Measurements from ENCODE around the gene DOCK4. TPM values are rescaled to one million over a fixed set of nuclear protein-coding genes. Genes with fewer than 3 reads are reported as not detected.

DOCK4 gene
- polyA plus RNA-seq, 10 donors, result 8.2 to 16.1 (median 11.7) TPM

DNA sequence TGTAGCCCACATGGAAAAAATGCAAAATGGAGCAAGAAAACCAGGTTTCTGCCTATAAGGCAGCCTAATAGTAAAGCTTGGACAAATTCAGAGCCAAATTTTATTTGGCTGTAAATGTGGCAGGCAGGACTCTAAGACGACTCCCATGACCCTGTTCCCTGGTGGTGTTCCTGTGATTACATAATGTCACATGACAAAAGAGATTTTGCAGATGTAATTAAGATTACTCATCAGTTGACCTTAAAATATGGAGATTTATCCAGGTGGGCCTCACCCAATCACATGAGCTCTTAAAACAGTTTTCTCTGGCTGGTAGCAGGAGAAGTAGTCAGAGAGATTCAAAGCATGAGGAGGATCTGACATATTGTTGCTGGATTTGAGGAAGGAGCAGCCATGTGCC, 340.8 kb downstream of the DOCK4 start:
- no peak for DNase-seq

DNA sequence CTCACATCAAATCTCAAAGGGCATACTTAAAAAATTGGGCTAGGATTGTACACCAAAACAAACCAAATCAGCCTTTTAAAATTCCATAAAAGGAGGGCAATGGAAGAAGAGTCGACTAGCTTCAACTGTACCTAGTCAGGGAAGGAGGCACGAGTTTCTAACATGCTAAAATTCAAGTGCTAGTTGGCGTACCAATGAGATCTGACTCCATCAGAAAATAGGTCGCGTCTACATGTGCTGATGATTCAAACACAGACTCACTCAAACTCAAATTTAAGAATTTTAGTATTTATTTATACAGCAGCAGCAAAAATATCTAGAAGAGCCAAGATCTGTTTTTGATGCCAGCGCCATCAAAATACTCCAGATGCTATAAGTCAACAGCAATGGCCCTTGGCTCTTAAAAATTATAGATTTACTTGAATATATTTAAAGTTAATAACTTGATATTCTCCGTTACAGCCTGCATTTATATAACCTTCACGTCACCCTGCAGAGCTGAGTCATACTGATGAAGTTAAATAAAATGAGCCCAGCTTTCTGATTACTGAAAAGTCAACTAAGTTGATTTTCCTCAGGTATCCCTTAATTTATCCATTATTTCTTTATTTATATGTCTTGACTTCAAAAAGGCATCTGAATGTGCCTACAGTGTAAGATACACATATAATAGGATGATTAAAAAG, 341.8 kb downstream of the DOCK4 start:
- no peak for DNase-seq

DNA sequence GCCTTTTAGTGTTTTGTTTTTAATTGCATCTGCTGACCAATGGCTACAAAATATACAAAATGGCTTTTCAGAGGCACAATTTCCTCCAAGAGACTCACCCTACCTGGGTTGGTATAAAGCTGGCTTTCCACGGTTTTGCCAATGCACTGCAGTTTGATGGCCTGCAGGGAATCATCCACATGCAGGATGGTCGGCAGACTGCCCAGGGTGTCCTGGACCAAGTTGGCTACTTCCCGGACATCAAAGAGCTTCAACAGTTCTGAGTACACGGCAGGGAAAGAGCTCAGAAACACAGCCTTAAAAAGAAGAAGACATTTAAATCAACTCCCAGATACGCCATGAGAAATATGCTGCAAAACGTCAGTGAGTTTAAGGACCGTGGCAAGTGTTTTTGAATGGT, 342.9 kb downstream of the DOCK4 start:
- no peak for DNase-seq

DNA sequence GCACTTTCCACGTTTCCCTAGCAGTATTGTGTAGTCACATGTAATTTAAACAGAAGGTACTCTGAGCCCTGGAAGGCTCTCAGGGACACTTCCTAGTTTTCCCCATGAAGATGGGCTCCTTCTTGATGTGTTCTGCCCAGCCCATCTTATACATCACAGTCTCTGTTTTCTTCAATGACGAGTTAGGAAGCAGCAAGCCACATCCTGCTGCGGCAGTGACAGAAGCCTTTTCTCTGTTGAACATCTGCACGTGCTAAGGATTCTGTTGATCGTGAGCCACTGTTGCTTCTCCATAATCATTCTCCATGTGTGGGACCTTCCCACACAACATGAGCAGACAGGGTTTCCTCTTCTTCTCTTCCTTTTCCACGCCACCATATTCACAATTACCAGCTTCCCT, 346.0 kb downstream of the DOCK4 start:
- DNase-seq, result no peak

DNA sequence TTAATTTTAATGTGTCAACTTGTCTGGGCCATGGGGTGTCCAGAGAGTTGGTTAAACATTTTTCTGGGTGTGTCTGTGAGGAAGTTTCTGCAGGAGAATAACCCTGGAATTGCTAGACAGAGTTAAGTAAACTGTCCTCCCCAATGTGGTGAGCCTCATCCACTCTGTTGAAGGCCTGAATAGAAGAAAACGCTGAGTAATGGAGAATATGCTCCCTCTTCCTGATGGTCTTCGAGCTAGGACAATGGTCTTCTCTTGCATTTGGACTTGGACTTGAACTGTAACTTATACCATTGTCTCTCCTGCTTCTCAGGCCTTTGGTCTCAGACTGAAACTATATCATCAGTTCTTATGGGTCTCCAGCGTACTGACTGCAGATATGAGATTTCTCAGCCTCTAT, 347.9 kb downstream of the DOCK4 start:
- DNase-seq, result no peak

DNA sequence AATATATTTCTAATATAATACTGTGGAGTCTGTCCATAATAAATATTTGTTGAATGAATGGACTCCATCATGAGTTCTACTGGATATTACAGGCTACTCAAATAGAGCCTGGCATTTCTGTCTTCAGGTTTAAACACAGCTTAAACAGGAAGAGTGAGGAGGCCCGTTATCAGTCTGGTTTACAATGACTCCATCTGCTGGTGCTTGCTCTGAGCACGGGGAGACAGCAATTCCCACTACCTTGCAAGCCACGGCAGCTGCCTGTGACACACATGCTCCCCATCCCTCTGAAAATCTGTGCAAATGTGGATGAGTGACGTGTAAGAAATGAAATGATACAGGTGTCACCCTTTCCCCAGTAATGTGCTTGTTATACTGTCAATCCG, 350.4 kb downstream of the DOCK4 start:
- peak in 1 of 3 donors; percentile 45 for DNase-seq

DNA sequence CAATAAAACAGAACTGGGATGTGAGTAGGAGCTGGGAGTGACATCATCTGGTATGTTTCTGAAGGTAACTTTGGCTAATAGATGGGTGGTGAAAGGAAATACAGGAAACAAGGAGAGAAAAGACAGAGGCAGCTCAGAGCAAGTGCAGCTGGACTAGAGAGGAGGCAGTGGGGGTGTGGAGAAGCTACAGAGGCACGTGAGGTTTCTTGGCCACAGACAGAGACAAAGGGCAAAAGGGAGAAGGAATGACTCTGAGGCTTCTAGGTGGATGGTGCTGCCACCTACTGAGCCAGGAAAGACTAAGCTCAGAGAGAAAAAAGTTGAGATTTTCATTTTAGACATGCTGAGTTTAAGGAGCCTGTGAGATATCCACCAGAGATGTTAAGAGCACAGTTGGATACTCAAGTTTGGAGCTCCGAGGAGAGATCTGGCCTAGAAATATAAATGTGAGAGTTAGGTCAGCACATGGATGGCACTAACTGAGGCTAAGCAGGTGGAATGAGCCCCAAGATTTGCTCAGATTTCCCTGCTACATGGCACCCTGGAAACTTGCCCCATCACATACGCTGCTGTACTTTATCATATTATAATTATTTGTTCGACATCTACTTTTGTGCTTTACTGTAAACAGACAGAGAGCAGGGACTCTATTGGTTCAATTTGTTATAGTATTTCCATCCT, 350.9 kb downstream of the DOCK4 start:
- DNase-seq, result peak; percentile 39 to 61 (median 41)

DNA sequence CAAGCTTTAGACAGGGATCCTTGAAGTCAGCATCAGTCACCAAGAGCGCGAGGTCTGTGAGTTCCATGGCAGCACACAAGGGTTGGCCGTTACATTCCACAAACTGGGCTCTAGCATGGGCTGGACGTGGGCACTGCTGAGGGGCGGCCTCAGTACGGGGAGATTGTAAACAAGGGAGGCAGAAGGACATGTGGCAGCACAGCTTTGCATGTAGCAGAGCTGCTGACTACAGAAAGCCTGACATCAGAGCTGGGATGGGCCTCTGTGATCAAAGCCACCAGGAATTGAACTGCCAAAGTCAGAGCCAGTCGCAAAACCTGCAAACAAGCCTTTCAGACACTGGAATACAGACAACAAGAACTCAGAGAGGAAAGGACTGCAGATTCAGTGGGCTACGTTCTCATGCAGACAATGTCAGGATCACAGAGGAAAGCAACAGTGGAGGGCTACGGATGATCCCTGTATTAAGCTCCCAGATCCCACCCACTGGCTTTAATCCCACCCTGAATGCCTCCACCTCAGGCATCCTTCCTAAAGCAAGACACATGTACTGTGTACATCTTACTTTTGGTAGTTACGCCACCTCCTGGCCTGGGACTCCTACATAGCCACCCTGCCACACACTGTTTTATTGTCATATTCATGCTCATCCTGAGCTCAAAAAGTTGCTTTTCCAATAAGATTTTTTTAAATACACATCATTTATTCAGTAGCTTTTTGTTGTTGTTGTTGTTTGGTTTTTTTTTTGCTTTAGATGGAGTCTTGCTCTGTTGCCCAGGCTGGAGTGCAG, 352.8 kb downstream of the DOCK4 start:
- DNase-seq, result peak in 1 of 3 donors; percentile 37

DNA sequence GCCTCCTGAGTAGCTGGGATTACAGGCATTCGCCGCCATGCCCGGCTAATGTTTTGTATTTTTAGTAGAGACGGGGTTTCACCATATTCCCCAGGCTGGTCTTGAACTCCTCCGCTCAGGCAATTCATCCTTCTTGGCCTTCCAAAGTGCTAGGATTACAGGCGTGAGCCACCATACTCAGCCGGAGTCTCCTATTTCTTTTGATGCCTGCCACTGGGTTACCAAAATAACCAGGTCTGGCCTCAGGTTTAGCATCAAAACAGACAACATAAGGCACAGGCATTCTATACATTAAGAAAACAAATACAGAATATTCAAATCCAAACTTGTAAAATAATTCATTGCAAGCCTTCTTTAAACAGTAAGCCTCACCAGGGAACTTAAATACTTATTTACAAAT, 354.1 kb downstream of the DOCK4 start:
- no peak for DNase-seq

DNA sequence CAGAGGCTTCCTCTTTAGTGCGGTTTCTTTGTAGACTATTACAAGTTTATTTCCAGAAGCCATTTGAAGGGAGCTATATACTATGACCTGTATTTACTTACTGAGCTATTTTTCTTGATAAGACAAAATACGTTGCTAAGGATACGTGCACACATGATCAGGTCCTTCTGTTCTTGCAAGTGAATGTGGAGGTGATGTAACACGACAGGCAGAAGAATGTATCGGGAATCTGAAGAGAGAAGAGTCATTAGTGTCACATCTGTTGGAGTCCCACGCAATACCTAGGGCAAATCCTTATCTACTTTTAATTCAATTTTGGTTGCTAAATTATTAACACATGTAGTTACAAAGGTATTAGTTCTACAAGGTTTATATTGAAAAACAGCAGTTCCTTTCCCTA, 359.3 kb downstream of the DOCK4 start:
- no peak for DNase-seq

DNA sequence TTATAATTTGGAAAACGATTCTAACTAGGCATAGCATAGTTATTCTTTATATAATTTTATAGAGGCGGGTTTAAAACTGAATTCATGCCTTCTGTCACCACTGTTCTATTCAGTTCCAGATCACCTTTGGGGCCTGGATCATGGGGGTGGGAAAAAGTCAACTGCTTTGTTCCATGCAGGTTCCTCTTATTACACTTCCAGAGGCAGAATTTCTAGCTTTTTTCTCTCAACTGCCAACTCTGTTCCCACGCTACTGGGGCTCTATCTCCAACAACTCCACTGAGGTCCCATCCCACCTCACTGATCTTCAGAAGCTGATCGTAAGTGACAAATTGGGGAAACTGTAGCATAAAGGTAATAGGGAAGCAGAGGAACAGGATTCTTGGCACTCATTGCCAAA, 360.3 kb downstream of the DOCK4 start:
- no peak for DNase-seq

DNA sequence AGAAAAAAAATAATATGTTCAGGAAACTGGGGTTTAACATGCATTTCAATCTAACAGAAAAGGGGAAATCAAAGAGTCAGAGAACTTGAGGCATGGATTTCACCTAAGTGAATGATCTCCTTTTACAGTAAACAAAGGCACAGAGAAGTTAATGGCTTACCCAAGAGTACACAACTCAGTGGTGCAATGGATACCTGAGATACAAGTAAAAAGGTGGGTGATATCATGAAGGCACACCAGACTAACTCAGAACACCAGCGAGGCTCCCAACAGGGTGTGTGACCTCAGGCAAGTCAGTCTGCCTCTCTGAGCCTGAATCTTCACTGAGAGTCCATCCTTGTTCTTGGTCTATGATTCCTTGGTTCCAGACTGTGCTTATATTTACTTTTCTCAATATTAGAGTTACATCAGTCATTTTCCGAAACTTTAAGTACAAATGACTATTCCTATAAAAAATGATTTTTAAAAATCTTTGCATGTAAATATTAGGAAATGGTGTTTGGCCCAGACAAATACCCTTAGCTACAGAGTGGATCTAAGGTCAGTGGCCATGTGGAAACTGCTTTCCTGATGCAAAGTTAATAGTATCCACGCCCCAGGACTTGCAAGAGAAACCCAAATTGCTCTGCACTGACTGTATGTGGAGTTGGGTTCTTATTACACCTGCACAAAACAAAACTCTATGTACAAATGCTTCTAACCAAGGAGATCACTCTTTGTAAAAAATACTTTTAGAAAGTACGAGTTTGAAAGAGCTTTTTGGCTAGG, 361.1 kb downstream of the DOCK4 start:
- no peak for DNase-seq

DNA sequence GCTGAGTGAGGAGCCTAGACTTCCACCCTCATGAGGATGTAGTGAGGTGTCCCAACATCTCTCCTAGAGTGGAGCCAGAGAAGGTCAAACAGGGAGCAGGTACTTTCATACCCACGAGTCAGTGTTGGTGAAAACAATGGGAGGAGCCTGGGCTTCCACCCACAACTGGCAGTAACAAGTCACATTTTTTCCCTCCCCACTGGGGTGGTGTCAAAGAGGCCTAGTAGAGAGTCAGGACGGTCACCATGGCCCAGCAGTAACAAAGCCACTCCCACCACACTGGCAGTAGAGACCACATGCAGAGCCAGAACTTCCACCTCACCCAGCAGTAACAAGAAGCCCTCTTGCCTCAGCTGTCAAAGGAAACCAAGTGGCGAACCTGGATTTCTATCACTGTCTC, 363.7 kb downstream of the DOCK4 start:
- DNase-seq, result no peak

DNA sequence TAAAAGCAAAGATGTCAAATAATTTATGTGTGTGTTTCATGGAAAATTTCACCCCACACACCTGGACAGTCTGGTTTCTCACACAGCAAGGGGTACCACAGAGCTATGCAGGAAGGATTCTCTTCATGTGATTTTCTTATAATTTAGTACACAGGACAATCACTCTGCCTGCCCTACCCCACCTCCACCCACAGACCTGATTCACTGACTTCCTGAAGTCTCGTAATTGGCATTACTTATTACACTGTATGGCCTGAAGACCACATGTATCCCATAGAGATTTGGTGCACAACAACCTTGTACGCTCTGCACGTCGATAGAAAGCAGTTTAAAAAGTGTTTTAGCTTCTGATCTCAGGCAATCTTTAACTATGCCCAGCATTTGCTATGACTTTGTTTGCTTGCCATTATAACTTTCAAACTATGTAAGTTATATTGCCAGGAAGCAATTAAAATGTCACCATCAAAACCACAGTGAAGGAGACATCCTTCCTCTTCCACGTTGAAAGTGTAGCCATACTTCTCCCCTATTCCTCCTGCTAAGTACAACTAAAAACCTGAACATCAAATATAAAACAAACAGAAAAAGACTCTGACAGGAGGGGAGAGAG, 364.5 kb downstream of the DOCK4 start:
- DNase-seq, result no peak

DNA sequence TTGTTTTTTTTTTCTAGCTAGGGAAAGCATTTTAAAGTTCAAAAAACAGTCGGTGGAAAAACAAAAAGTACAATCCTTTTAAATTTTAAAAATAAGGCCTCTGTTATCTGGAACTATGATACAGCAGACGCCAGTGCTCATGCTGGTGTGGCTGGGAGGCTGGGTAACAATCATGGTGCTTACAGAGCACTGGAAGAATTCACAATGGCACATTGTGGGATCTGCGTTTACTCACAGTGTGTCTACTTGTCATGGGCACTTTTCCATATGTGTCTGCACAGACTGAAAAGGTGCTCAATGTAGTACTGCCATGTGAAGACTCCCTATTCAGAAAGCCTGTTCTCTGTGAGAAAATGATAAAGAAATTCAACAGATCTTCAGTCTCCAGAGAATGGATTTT, 365.7 kb downstream of the DOCK4 start:
- no peak for DNase-seq

DNA sequence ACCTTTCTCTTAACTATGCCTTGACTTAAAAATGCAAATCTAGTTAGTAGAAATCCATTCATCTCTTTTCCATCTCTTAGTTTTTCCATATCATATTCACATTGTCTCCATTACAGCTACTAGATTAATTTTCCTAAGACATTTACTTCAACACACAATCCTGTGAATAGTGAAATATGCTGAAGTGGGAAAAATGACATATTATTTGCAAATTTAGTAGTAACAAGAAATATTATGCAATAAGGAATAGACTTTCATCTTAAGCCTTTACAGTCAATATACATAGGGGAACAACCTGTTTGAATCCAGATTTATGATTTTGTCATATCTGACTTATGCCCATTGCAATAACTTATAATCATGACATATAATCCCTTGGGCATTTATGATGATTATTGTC, 366.9 kb downstream of the DOCK4 start:
- DNase-seq, result no peak

DNA sequence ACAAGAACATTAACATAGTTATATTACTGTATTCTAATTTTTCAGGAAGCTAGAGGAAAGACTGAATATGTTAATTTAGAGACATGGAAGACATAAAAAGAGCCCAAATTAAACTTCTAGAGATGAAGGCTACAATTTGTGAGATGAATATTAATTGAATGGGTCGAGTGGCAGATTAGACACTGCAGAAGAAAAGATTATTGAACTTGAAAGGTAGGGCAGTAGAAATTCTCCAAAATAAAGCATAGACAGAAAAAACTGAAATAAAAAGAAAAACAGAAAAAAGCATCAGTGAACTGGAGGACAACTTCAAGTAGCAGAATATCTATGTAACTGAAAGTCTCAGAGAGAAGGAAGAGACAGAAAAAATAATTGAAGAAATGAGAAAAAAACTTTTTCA, 369.6 kb downstream of the DOCK4 start:
- no peak for DNase-seq

DNA sequence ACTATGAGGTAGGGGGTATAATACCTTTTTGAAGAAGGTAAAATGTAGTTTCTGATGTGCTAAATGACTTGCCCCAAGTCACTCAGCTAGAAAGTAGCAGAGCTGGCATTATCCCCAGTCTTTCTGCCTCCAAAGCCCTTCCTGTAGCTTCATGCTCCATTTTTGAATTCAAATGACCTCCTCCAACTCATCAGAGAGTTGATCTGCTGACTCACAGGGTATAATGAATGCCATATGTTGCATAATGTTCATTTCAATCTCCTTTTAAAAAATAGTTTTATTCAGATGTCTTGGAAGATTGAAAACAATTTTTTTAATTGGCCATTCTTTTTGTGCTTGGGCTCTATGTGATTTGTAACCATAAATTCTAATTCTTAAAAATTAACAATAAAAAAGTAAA, 371.1 kb downstream of the DOCK4 start:
- DNase-seq, result peak; percentile 58 to 81 (median 68)

DNA sequence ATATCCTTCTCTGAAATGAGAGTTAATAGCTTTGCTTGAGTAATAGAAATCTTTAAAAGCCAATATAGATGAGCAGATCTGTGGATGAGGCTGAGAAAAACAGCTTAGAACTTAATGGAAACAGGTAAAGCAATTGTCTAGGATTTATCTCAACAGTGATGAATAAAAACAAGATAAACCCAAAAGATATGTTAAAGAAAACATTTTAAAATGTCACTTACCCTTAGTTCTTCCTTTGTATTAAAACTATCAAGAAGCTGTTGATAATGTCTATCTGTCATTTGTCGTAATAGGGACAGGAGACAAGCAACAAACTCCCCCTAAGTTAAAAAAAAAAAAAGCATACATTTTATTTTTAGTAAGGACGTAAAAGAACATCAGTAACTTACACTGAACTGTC, 371.8 kb downstream of the DOCK4 start:
- no peak for DNase-seq

DNA sequence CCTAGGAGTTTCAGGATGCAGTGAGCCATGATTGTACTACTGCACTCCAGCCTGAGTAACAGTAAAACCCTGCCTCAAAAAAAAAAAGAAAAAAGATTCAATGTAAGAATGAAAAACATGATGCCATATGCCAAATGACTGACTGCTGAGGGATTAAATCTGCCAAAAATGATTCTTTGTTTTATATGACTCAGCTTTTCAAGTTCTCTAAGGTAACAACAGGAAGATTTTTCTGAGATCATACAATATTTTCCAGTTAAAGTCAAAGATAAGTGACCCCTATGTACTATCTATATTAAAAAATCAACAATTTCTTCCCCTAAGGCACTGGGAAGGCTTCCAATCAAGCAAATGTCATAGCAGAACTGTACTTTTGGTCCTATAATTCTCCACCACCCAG, 372.7 kb downstream of the DOCK4 start:
- peak; percentile 28 to 57 (median 43) for DNase-seq

DNA sequence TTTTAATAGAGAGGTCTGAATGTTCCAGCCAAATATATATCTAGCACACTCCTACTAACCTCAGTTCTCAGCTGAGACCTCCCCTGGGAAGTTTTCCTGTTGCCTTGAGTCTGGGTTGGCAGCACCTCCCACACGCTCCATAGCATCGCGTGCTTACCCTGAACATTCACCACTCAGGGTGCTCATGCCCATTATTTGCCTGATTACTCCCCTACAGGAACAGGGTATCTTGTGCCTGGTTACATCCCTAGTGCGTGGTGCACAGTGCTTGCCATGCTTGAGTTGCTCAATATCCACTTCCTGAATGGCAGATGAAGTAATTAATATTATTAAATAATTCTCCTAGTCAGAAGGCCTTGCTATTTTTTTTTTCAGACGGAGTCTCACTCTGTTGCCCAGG, 374.0 kb downstream of the DOCK4 start:
- DNase-seq, result no peak

DNA sequence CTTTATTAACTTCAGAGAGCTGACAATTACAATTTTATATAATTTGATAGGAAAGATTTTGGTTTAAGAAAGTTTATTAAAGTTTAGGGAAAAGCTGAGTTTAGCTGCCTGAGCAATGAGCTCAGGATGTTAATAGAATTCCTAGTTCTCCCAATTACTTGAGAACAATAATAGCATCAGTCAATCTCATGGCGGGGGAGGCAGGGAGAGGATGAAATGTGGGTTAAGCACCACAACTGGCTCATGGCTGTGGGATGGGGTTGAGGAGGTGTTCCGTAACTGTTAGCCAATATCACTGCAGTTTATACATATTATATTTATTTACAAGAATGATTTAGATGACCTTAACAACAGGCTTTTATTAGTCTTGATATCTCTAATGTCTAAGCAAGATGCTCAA, 377.0 kb downstream of the DOCK4 start:
- DNase-seq, result no peak

Measured in muscle of back (tissue), 11 donors.